GM12878 (cell line): ENCODE results near the gene KCNE2. TPM values are rescaled to one million over a fixed set of nuclear protein-coding genes. Genes with fewer than 3 reads are reported as not detected.

Source experiments
- ATAC-seq: fragments of 200-7000 bp; cut with Tn5 transposase; 3 replicates; pipeline ENCODE4 v1.9.1; 2020; ENCODE audit warnings: mild to moderate bottlenecking, moderate library complexity
- BruUV-seq: library from RNA; stranded (reverse); fragments of 400-500 nt; replicated peaks from 2 replicates; lab custom pipeline; 2021; lab: Mats Ljungman, UMichigan
- CTCF ChIA-PET: fragments of 300-600 bp; sonication (Branson Sonifier 250); formaldehyde crosslinking; extraction: SDS; loops from one replicate; lab custom pipeline; 2021; ENCODE audit warnings: inconsistent platforms; lab: Yijun Ruan, JAX
- POLR2A ChIA-PET: fragments of 350-600 bp; formaldehyde crosslinking; extraction: SDS; loops from one replicate; lab custom pipeline; 2021; ENCODE audit warnings: inconsistent platforms; lab: Charles Lee
- RAD21 ChIA-PET: fragments of 300-600 bp; sonication (Branson Sonifier 250); formaldehyde crosslinking; loops from one replicate; lab custom pipeline; 2023; ENCODE audit warnings: antibody characterized with exemption; ENCODE audit not compliant: unreplicated experiment; lab: Charles Lee
- SMC1A ChIA-PET: fragments of 300-600 bp; sonication (Branson Sonifier 250); formaldehyde crosslinking; loops from one replicate; lab custom pipeline; 2023; ENCODE audit not compliant: unreplicated experiment, uncharacterized antibody; lab: Charles Lee
- DNase-seq: peaks from one replicate; pipeline ENCODE4 v3.0.0-alpha.2; 2011; ENCODE audit warnings: low read depth, low spot score
- FAIRE-seq: peaks from 3 replicates; lab custom pipeline; 2011; peaks lifted over from hg19 to GRCh38; lab: Jason Lieb, UNC
- H2AFZ ChIP-seq: 2 replicates; pipeline ENCODE4 v1.6.0; 2011; ENCODE audit warnings: low read depth, low read length, control low read depth; ENCODE audit not compliant: control insufficient read depth
- H3K27ac ChIP-seq: 2 replicates; pipeline ENCODE4 v1.5.1; 2011; ENCODE audit warnings: control low read depth; ENCODE audit not compliant: control insufficient read depth, insufficient read depth
- H3K27me3 ChIP-seq, 2 experiments: replicated peaks in 1 of 2; 2 replicates each; pipeline versions ENCODE4 v1.6.0 to v1.6.1; 2011; ENCODE audit warnings: low read length in 1 of 2; ENCODE audit not compliant: control insufficient read depth in 2 of 2, insufficient read depth in 2 of 2
- H3K36me3 ChIP-seq, 2 experiments: 2 replicates each; pipeline ENCODE4 v1.5.1; 2011; ENCODE audit warnings: low read length in 1 of 2; ENCODE audit not compliant: control insufficient read depth in 2 of 2, insufficient read depth in 2 of 2
- H3K4me1 ChIP-seq: 2 replicates; pipeline ENCODE4 v1.6.1; 2011; ENCODE audit warnings: mild to moderate bottlenecking, low read length, moderate library complexity, mixed read lengths; ENCODE audit not compliant: control insufficient read depth, insufficient read depth
- H3K4me2 ChIP-seq: 2 replicates; pipeline ENCODE4 v1.6.0; 2011; ENCODE audit warnings: control low read depth; ENCODE audit not compliant: control insufficient read depth, insufficient read depth
- H3K4me3 ChIP-seq: fragments of 200-600 bp; sonication (generic); 2 replicates; pipeline ENCODE4 v1.5.1; 2016
- H3K79me2 ChIP-seq: 2 replicates; pipeline ENCODE4 v1.6.0; 2011; ENCODE audit warnings: low read length; ENCODE audit not compliant: control insufficient read depth, insufficient read depth
- H3K9ac ChIP-seq: 2 replicates; pipeline ENCODE4 v1.8.0; 2011; ENCODE audit warnings: low read length, control low read depth, mixed read lengths; ENCODE audit not compliant: control insufficient read depth, insufficient read depth
- H3K9me3 ChIP-seq: replicated peaks from 3 replicates; pipeline ENCODE4 v1.5.1; 2011; ENCODE audit warnings: mild to moderate bottlenecking, low read length; ENCODE audit not compliant: control insufficient read depth, insufficient read depth
- H4K20me1 ChIP-seq: 2 replicates; pipeline ENCODE4 v1.6.0; 2011; ENCODE audit not compliant: control insufficient read depth, insufficient read depth
- BRCA1 ChIP-seq: IDR thresholded peaks from 2 replicates; pipeline ENCODE4 v1.6.1; 2011; ENCODE audit warnings: low read depth, low read length, improper control_type of control experiment
- CHD4 ChIP-seq: fragments of 200-600 bp; sonication (generic); IDR thresholded peaks from 2 replicates; pipeline ENCODE4 v1.6.1; 2016; ENCODE audit warnings: mild to moderate bottlenecking
- GABPA ChIP-seq: IDR thresholded peaks from 2 replicates; pipeline ENCODE4 v1.6.1; 2014; ENCODE audit warnings: antibody characterized with exemption, low read depth, mild to moderate bottlenecking, inconsistent platforms
- GATAD2B ChIP-seq: fragments of 450-650 bp; conservative IDR thresholded peaks from 2 replicates; pipeline ENCODE4 v1.6.1; 2017; ENCODE audit warnings: low read depth, mild to moderate bottlenecking, moderate library complexity
- IRF4 ChIP-seq: IDR thresholded peaks from 2 replicates; pipeline ENCODE4 v1.6.1; 2011; ENCODE audit warnings: low read depth, low read length
- KLF5 ChIP-seq: fragments of 450-650 bp; IDR thresholded peaks from 2 replicates; pipeline ENCODE4 v1.6.1; 2014; ENCODE audit warnings: mild to moderate bottlenecking; ENCODE audit not compliant: partially characterized antibody
- NFXL1 ChIP-seq: fragments of 450-650 bp; IDR thresholded peaks from 2 replicates; pipeline ENCODE4 v1.6.1; 2017; ENCODE audit warnings: antibody characterized with exemption, mild to moderate bottlenecking, borderline replicate concordance
- NFYA ChIP-seq: IDR thresholded peaks from 2 replicates; pipeline ENCODE4 v1.6.1; 2011; ENCODE audit warnings: low read depth, mild to moderate bottlenecking, low read length, improper control_type of control experiment, borderline replicate concordance
- NFYB ChIP-seq: IDR thresholded peaks from 2 replicates; pipeline ENCODE4 v1.6.1; 2011; ENCODE audit warnings: low read depth, mild to moderate bottlenecking, low read length, improper control_type of control experiment, moderate library complexity; ENCODE audit not compliant: insufficient read depth
- NR2C2 ChIP-seq: IDR thresholded peaks from 2 replicates; pipeline ENCODE4 v1.6.1; 2011; ENCODE audit warnings: borderline replicate concordance, low read depth; ENCODE audit not compliant: control insufficient read depth, insufficient read length
- PAX5 ChIP-seq: IDR thresholded peaks from 2 replicates; pipeline ENCODE4 v1.6.1; 2011; ENCODE audit warnings: low read depth, low read length, borderline replicate concordance
- RCOR1 ChIP-seq: conservative IDR thresholded peaks from 2 replicates; pipeline ENCODE4 v1.6.1; 2012; ENCODE audit warnings: low read depth, low read length, improper control_type of control experiment
- ZNF622 ChIP-seq: fragments of 450-650 bp; IDR thresholded peaks from 2 replicates; pipeline ENCODE4 v1.6.1; 2017; ENCODE audit warnings: mild to moderate bottlenecking, inconsistent platforms
- WGBS: methylation state at CpG from one replicate; pipeline ENCODE4 v1.1.6; 2016; ENCODE audit warnings: low lambda C conversion rate; ENCODE audit not compliant: insufficient replicate concordance, insufficient coverage; ENCODE audit errors: missing lambda C conversion rate; 5-methylcytosine and 5-hydroxymethylcytosine counted together
- in situ Hi-C: fragments of 300-500 bp; cut with MboI; formaldehyde crosslinking; loops from 9 replicates; pipeline ENCODE4 v1.14.3; 2018; ENCODE audit warnings: mixed read lengths
- intact Hi-C: fragments of 100-400 bp; cut with micrococcal nuclease; formaldehyde crosslinking; loops from one replicate; pipeline ENCODE4 v1.14.2; 2022; ENCODE audit not compliant: unreplicated experiment
- polyA plus RNA-seq, 11 experiments: library from polyadenylated mRNA; depleted of rRNA in 4 of 11; unstranded in 6 of 11; stranded (reverse) in 5 of 11; fragments of >200 nt; fragmentation: Nextera tagmentation in 4 of 11; fragmentation: Illumina TruSeq in 1 of 11; extraction: Ambion mirVana in 4 of 11; extraction: Trizol in 1 of 11; gene quantifications; 1 replicate in 1 of 11; 2 replicates in 10 of 11; pipeline versions ENCODE4 v1.2.1 to v1.2.3, GENCODE V29; 2011 to 2016; ENCODE audit warnings: inconsistent platforms in 2 of 11, missing spikeins in 2 of 11, low read depth in 1 of 11
- total RNA-seq, 4 experiments: library from RNA; depleted of rRNA in 3 of 4; stranded (reverse); fragments of >200 nt in 3 of 4; fragmentation: Illumina TruSeq in 1 of 4; extraction: Trizol in 1 of 4; gene quantifications; 2 replicates each; pipeline versions ENCODE4 v1.2.1 to v1.2.3, GENCODE V29; 2013 to 2021
- TF ChIP-seq, protein P1 (sequence below): IDR thresholded peaks from 2 replicates; pipeline ENCODE4 v1.6.1; 2011; ENCODE audit warnings: borderline replicate concordance, low read depth, mild to moderate bottlenecking, moderate library complexity, mixed read lengths, low read length; ENCODE audit not compliant: insufficient read depth; ENCODE audit errors: extremely low read length
- TF ChIP-seq, protein P2 (sequence below): fragments of 450-650 bp; IDR thresholded peaks from 2 replicates; pipeline ENCODE4 v1.6.1; 2017; ENCODE audit warnings: mild to moderate bottlenecking, moderate library complexity
- TF ChIP-seq, protein P3 (sequence below): IDR thresholded peaks from 2 replicates; pipeline ENCODE4 v1.6.1; 2011; ENCODE audit warnings: low read depth, low read length, improper control_type of control experiment, borderline replicate concordance

The KCNE2 gene
- total and polyA plus RNA-seq, 10 of the 15 experiments (the other 5 are each of a cell fraction or from before 2014, with no cell fraction given): not detected

DNA sequence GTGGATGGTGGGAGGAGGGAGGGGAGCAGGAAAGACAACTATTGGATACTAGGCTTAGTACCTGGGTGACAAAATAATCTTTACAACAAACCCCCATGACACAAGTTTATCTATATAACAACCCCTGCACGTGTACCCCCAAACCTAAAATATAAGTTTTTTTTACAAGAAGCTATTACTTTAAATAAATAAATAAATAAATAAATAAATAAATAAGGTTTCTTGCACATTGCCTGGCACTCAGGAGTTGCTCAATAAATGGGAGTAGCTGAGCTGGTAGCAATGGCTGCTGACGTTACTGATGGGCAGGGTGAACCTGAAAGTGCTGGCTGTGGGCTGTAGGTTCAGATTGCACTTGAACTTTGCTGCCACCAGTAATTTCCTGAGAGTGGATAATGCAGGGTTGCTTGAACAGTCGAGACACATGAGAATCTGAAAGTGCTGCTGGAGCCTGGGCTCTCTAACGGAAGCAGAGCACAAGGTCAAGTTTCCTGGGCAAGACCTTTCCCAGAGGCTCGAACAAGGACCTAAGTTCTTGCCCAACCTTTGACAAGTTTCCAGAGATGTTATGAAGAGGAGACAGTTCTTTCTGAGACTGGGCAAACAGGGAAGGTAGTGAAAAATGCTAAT is 14.8 kb upstream of the KCNE2 start:
- H3K79me2 ChIP-seq: no peaks in the 10 kb centered on the region
- H3K9ac ChIP-seq: no peak overlapping the region
- FAIRE-seq (no peak), DNase-seq (no peak), ATAC-seq (no peak)
- POLR2A ChIA-PET: interaction anchor here (0.7 to 0.8 kb wide), 3 partner anchors 273 to 704 kb away, joined by 3 to 5 read pairs (median 3); no protein-coding TSS in a partner anchor
- no peaks in the 10 kb centered on the region for H4K20me1 ChIP-seq
- H3K4me1 ChIP-seq: no peaks in the 10 kb centered on the region
- H3K4me3 ChIP-seq: no peak overlapping the region
- H2AFZ ChIP-seq: no peak overlapping the region
- CTCF ChIA-PET: interaction anchor here (0.7 to 11.7 kb wide), 20 partner anchors 12 to 743 kb away, joined by 3 to 349 read pairs (median 8); no protein-coding TSS in a partner anchor
- SMC1A ChIA-PET: interaction anchor here (1.1 to 6.6 kb wide), 9 partner anchors 10 to 456 kb away, joined by 3 to 169 read pairs (median 6); no protein-coding TSS in a partner anchor
- H3K27ac ChIP-seq: no peak overlapping the region
- TF ChIP-seq RCOR1 (no peak), NFYA (no peak), BRCA1 (no peak), GABPA (no peak), NR2C2 (no peak), GATAD2B (no peak), NFXL1 (no peak), ZNF622 (no peak), KLF5 (no peak), NFYB (no peak), PAX5 (no peak), CHD4 (no peak), IRF4 (no peak)
- TF ChIP-seq, protein P1, sequence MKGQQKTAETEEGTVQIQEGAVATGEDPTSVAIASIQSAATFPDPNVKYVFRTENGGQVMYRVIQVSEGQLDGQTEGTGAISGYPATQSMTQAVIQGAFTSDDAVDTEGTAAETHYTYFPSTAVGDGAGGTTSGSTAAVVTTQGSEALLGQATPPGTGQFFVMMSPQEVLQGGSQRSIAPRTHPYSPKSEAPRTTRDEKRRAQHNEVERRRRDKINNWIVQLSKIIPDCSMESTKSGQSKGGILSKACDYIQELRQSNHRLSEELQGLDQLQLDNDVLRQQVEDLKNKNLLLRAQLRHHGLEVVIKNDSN: no peak
- TF ChIP-seq, protein P2, sequence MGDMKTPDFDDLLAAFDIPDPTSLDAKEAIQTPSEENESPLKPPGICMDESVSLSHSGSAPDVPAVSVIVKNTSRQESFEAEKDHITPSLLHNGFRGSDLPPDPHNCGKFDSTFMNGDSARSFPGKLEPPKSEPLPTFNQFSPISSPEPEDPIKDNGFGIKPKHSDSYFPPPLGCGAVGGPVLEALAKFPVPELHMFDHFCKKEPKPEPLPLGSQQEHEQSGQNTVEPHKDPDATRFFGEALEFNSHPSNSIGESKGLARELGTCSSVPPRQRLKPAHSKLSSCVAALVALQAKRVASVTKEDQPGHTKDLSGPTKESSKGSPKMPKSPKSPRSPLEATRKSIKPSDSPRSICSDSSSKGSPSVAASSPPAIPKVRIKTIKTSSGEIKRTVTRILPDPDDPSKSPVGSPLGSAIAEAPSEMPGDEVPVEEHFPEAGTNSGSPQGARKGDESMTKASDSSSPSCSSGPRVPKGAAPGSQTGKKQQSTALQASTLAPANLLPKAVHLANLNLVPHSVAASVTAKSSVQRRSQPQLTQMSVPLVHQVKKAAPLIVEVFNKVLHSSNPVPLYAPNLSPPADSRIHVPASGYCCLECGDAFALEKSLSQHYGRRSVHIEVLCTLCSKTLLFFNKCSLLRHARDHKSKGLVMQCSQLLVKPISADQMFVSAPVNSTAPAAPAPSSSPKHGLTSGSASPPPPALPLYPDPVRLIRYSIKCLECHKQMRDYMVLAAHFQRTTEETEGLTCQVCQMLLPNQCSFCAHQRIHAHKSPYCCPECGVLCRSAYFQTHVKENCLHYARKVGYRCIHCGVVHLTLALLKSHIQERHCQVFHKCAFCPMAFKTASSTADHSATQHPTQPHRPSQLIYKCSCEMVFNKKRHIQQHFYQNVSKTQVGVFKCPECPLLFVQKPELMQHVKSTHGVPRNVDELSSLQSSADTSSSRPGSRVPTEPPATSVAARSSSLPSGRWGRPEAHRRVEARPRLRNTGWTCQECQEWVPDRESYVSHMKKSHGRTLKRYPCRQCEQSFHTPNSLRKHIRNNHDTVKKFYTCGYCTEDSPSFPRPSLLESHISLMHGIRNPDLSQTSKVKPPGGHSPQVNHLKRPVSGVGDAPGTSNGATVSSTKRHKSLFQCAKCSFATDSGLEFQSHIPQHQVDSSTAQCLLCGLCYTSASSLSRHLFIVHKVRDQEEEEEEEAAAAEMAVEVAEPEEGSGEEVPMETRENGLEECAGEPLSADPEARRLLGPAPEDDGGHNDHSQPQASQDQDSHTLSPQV: no peak
- TF ChIP-seq, protein P3, sequence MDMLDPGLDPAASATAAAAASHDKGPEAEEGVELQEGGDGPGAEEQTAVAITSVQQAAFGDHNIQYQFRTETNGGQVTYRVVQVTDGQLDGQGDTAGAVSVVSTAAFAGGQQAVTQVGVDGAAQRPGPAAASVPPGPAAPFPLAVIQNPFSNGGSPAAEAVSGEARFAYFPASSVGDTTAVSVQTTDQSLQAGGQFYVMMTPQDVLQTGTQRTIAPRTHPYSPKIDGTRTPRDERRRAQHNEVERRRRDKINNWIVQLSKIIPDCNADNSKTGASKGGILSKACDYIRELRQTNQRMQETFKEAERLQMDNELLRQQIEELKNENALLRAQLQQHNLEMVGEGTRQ: no peak
- H3K4me2 ChIP-seq: no peak overlapping the region
- H3K27me3 ChIP-seq: no peaks in the 10 kb centered on the region; a peak in 1 of 4 replicates
- no peaks in the 10 kb centered on the region for H3K36me3 ChIP-seq
- RAD21 ChIA-PET: interaction anchor here (0.7 to 11.0 kb wide), 5 partner anchors 10 to 750 kb away, joined by 4 to 241 read pairs (median 4); no protein-coding TSS in a partner anchor
- intact Hi-C loops: no loop called here
- no TSS peak for BruUV-seq
- 52% methylated on average over 5 of the region's 5 CpGs for WGBS
- in situ Hi-C loops: loop anchor here (5.0 kb wide), 1 partner anchor 427 kb away; no protein-coding TSS in a partner anchor
- no peaks in the 10 kb centered on the region for H3K9me3 ChIP-seq
